ENCODE data around the gene FAM110A. TPM values are rescaled to one million over a fixed set of nuclear protein-coding genes. Genes with fewer than 3 reads are reported as not detected.

The FAM110A gene
- polyA plus RNA-seq, 2 of the 4 experiments (the other 2 are of a cell fraction): 3.1 to 4.4 TPM

GRCh38 chr20:869606-870005, 36.1 kb downstream of the FAM110A start:
- H3K27ac ChIP-seq: no peak overlapping the region
- H3K4me2 ChIP-seq: no peak overlapping the region
- DNase-seq (ENCODE audit: low read depth in 1 of 2, low spot score in 1 of 2) (no peak), ATAC-seq (no peak), FAIRE-seq (no peak)
- ChIA-PET CTCF (interaction anchor here (0.7 to 1.0 kb wide), 2 partner anchors 13 to 54 kb away, joined by 3 read pairs; no protein-coding TSS in a partner anchor), POLR2A (no interaction called here)
- 4% methylated on average over 5 of the region's 5 CpGs for WGBS (ENCODE audit: missing lambda C conversion rate)
- TF ChIP-seq MYC (IDR thresholded peaks at IDR 0.05; ENCODE audit: borderline replicate concordance, low read length) (no peak), PHF8 (IDR thresholded peaks at IDR 0.05; ENCODE audit: borderline replicate concordance, low read depth) (no peak)
- H3K9me3 ChIP-seq: no peaks in the 10 kb centered on the region
- no peak overlapping the region for H3K4me3 ChIP-seq
- H3K4me1 ChIP-seq: no peaks in the 10 kb centered on the region

- Histone ChIP-seq H3K4me2 (no peak overlapping the region), H3K4me3 (no peak overlapping the region), H3K4me1 (no peaks in the 10 kb centered on the region), H3K9me3 (no peaks in the 10 kb centered on the region), H3K27ac (no peak overlapping the region)
- CTCF ChIA-PET: interaction anchor here (2.3 to 4.9 kb wide), 3 partner anchors 18 to 85 kb away, joined by 7 to 22 read pairs (median 19); no protein-coding TSS in a partner anchor
- TF ChIP-seq BCL3 (IDR thresholded peaks at IDR 0.05): no peak
- no peak for TF ChIP-seq ZFP36 (IDR thresholded peaks at IDR 0.05; ENCODE audit: borderline replicate concordance, partially characterized antibody)
- DNase-seq (ENCODE audit: low read depth in 1 of 2, low spot score in 1 of 2) (no peak), ATAC-seq (no peak), FAIRE-seq (no peak)
- POLR2A ChIA-PET: no interaction called here
- WGBS (ENCODE audit: missing lambda C conversion rate): 16% methylated on average over 3 of the region's 3 CpGs
These were observed 37.2 kb downstream of the FAM110A start for GRCh38 chr20:870758-871157.

GRCh38 chr20:871436-871835, 37.9 kb downstream of the FAM110A start:
- Histone ChIP-seq H3K4me3 (no peak overlapping the region), H3K9me3 (no peaks in the 10 kb centered on the region), H3K27ac (no peak overlapping the region), H3K4me2 (no peak overlapping the region), H3K4me1 (no peaks in the 10 kb centered on the region)
- peak in 1 of 2 experiments; percentile 17; a peak in 2 of 6 replicates for ATAC-seq
- DNase-seq (ENCODE audit: low read depth in 1 of 2, low spot score in 1 of 2): no peak
- ChIA-PET CTCF (interaction anchor here (0.8 to 4.9 kb wide), 4 partner anchors 18 to 84 kb away, joined by 5 to 22 read pairs (median 13); no protein-coding TSS in a partner anchor), POLR2A (no interaction called here)
- TF ChIP-seq ZSCAN20 (CRISPR knock-in tag; IDR thresholded peaks at IDR 0.05): no peak
- no peak for TF ChIP-seq USF2 (IDR thresholded peaks at IDR 0.05)
- no peak for TF ChIP-seq RCOR1 (IDR thresholded peaks at IDR 0.05; ENCODE audit: low read depth, low read length)
- no peak for TF ChIP-seq RNF2 (IDR thresholded peaks at IDR 0.05; ENCODE audit: borderline replicate concordance, low read depth)
- no peak for TF ChIP-seq RFX5 (IDR thresholded peaks at IDR 0.05)
- TF ChIP-seq BHLHE40 (IDR thresholded peaks at IDR 0.05; ENCODE audit: low read depth, low read length): no peak
- no peak for TF ChIP-seq MAX (IDR thresholded peaks at IDR 0.05)
- TF ChIP-seq RARB (CRISPR knock-in tag; IDR thresholded peaks at IDR 0.05): no peak
- TF ChIP-seq CTCF (IDR thresholded peaks at IDR 0.05): no peak
- no peak for TF ChIP-seq ZNF302 (CRISPR knock-in tag; IDR thresholded peaks at IDR 0.05)
- TF ChIP-seq REST (IDR thresholded peaks at IDR 0.05): no peak
- TF ChIP-seq ATOH8 (CRISPR knock-in tag; IDR thresholded peaks at IDR 0.05; ENCODE audit: low read depth): no peak
- TF ChIP-seq TP53 (CRISPR knock-in tag; IDR thresholded peaks at IDR 0.05): no peak
- TF ChIP-seq HES2 (IDR thresholded peaks at IDR 0.05): no peak
- TF ChIP-seq PBX3 (IDR thresholded peaks at IDR 0.05): no peak
- TF ChIP-seq HMGXB4 (CRISPR knock-in tag; IDR thresholded peaks at IDR 0.05; ENCODE audit: borderline replicate concordance): no peak
- no peak for TF ChIP-seq ZFP36 (IDR thresholded peaks at IDR 0.05; ENCODE audit: borderline replicate concordance, partially characterized antibody)
- no peak for FAIRE-seq
